H1 (cell line): Measurements from ENCODE around the gene FGD6. TPM values are rescaled to one million over a fixed set of nuclear protein-coding genes. Genes with fewer than 3 reads are reported as not detected.

Experiments
- HDAC6 ChIP-seq: IDR thresholded peaks from one replicate; pipeline ENCODE4 v1.7.1; 2012; ENCODE audit warnings: low read depth, mild to moderate bottlenecking, inconsistent platforms, low read length, moderate library complexity
- polyA plus RNA-seq, 7 experiments: library from polyadenylated mRNA; depleted of rRNA in 3 of 7; stranded (reverse) in 5 of 7; unstranded in 2 of 7; fragments of >200 nt in 5 of 7; fragments of 200-250 nt in 2 of 7; gene quantifications; 1 replicate in 5 of 7; 2 replicates in 1 of 7; 4 replicates in 1 of 7; pipeline versions ENCODE4 v1.2.1 to v1.2.3, GENCODE V29; 2011 to 2013; ENCODE audit warnings: missing spikeins in 2 of 7, mixed read lengths in 2 of 7
- total RNA-seq: library from RNA; stranded (reverse); fragmentation: NEBNext Ultra II Directional; extraction: Animal tissue kit (Norgen Biotek cat#: 25700); gene quantifications from 2 replicates; pipeline ENCODE4 v1.2.1, GENCODE V29; 2021

Gene FGD6
- total and polyA plus RNA-seq, 2 of the 8 experiments (the other 6 are each of a cell fraction or from before 2014, with no cell fraction given): 12.2 to 24.3 TPM

DNA sequence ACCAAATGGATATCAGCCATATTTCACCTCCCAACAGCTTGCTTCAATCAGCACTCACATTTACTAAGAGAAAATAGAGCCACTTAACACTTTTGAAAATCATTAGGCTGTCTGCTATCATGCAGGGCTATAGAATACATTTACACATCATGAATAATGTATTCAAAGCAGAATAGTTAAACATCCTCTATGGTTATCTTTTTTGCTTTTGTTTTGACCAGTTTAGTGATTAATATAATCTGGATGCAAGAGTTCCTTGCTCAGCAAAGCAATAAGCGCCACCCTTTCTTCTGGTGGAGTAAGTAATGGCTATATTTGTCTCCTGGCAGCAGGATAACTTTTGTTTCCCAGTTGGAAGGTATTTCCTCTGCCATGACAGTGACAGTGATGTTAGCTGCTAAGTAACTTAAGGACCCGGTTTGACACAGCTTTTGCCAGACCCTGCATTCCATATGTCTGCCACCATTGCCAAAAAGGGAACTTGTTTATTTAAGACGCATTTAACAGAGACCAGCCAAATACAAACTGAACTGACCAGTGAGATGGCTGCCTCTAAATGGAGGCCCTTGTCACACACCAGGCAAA is 73.6 kb downstream of the FGD6 start (continued):
- TF ChIP-seq HDAC6: no peak
- TF ChIP-seq, all 59 proteins: peak for 0
